Vagina (tissue), 2 donors: ENCODE results near the gene PTPRD. TPM values are rescaled to one million over a fixed set of nuclear protein-coding genes. Genes with fewer than 3 reads are reported as not detected.

ENCODE experiments used
- DNase-seq, 2 donors: peaks; one replicate each; pipeline ENCODE4 v3.0.0-alpha.2; 2017; ENCODE audit errors: extremely low spot score in 2 of 2
- H3K27ac ChIP-seq: fragments of 200-600 bp; sonication (generic); one replicate; pipeline ENCODE4 v1.5.1; 2019
- H3K27me3 ChIP-seq: fragments of 200-600 bp; sonication (generic); one replicate; pipeline ENCODE4 v1.5.1; 2019
- H3K36me3 ChIP-seq, 2 donors: fragments of 200-600 bp; sonication (generic); one replicate each; pipeline ENCODE4 v1.5.1; 2017 to 2019
- H3K4me1 ChIP-seq: fragments of 200-600 bp; sonication (generic); one replicate; pipeline ENCODE4 v1.5.1; 2019
- H3K4me3 ChIP-seq, 2 donors: fragments of 200-600 bp; sonication (generic); 1 replicate in 1 of 2; 2 replicates in 1 of 2; pipeline ENCODE4 v1.5.1; 2016 to 2019
- H3K9me3 ChIP-seq: fragments of 200-600 bp; sonication (generic); one replicate; pipeline ENCODE4 v1.5.1; 2019
- POLR2A ChIP-seq, 2 donors: fragments of 450-650 bp; IDR thresholded peaks; one replicate each; pipeline ENCODE4 v1.6.1; 2017; ENCODE audit warnings: antibody characterized with exemption in 2 of 2, mild to moderate bottlenecking in 2 of 2, moderate library complexity in 2 of 2
- POLR2AphosphoS5 ChIP-seq, 2 donors: sonication (generic); formaldehyde crosslinking; IDR thresholded peaks; one replicate each; pipeline ENCODE4 v1.9.0; 2017; ENCODE audit warnings: antibody characterized with exemption in 2 of 2, mild to moderate bottlenecking in 2 of 2, low read depth in 1 of 2; ENCODE audit not compliant: insufficient read depth in 1 of 2
- intact Hi-C: fragments of 100-400 bp; cut with DNase I; formaldehyde crosslinking; loops from one replicate; pipeline ENCODE4 v1.15.1; 2023
- total RNA-seq: library from RNA; depleted of rRNA; stranded (reverse); fragments of >200 nt; gene quantifications from one replicate; pipeline ENCODE4 v1.2.3, GENCODE V29; 2016
- TF ChIP-seq, protein P1 (sequence below), 3 experiments: fragments of 450-650 bp in 2 of 3; fragments of 200-600 bp in 1 of 3; sonication (generic) in 1 of 3; IDR thresholded peaks; one replicate each; pipeline ENCODE4 v1.5.1; 2017 to 2019; ENCODE audit warnings: antibody characterized with exemption in 3 of 3, mild to moderate bottlenecking in 2 of 3, moderate library complexity in 2 of 3

PTPRD gene
- total RNA-seq, 1 donor from 2014 or later, result 10.3 TPM

DNA sequence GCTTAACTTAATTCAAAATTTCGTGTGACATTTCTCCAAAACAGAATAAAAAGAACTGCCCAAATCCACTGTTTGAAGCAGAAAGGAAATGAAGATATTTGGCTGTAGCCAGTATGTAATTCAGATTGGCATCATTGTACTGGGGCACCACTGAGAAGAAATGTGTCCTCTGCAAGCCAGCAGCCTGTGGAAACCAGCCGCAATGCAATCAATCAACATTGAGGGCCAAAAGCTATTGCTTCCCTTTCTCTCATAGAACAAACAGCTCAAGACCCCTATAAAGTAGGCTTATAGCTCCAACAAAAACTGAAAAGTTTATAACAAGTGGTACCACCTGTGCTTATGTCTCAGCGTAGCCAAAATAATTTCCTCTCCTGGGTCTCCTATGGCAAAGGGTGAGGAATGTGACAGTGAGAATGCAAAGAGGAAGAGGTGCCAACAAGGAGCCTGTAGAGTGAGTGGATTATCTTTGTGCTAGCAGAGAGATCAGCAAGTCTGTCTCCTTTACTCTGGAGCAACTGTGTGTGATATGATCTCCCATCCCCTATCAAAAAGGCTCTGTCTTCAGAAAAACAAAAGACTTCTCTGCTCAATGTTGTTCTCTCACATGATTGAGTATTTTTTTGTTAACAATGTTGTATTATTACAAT, 1740.9 kb downstream of the PTPRD start:
- Histone ChIP-seq H3K9me3 (no peaks in the 10 kb centered on the region), H3K27me3 (no peaks in the 10 kb centered on the region), H3K4me3 (no peak overlapping the region), H3K27ac (no peak overlapping the region), H3K4me1 (no peaks in the 10 kb centered on the region), H3K36me3 (no peaks in the 10 kb centered on the region)
- intact Hi-C loops, result no loop called here
- no peak for DNase-seq
- TF ChIP-seq, protein P1, sequence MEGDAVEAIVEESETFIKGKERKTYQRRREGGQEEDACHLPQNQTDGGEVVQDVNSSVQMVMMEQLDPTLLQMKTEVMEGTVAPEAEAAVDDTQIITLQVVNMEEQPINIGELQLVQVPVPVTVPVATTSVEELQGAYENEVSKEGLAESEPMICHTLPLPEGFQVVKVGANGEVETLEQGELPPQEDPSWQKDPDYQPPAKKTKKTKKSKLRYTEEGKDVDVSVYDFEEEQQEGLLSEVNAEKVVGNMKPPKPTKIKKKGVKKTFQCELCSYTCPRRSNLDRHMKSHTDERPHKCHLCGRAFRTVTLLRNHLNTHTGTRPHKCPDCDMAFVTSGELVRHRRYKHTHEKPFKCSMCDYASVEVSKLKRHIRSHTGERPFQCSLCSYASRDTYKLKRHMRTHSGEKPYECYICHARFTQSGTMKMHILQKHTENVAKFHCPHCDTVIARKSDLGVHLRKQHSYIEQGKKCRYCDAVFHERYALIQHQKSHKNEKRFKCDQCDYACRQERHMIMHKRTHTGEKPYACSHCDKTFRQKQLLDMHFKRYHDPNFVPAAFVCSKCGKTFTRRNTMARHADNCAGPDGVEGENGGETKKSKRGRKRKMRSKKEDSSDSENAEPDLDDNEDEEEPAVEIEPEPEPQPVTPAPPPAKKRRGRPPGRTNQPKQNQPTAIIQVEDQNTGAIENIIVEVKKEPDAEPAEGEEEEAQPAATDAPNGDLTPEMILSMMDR (IDR thresholded peaks at IDR 0.05), result no peak
- no peak for TF ChIP-seq POLR2AphosphoS5 (IDR thresholded peaks at IDR 0.05; ENCODE audit: insufficient read depth in 1 of 2, low read depth in 1 of 2)
- no peak for TF ChIP-seq POLR2A (IDR thresholded peaks at IDR 0.05)

DNA sequence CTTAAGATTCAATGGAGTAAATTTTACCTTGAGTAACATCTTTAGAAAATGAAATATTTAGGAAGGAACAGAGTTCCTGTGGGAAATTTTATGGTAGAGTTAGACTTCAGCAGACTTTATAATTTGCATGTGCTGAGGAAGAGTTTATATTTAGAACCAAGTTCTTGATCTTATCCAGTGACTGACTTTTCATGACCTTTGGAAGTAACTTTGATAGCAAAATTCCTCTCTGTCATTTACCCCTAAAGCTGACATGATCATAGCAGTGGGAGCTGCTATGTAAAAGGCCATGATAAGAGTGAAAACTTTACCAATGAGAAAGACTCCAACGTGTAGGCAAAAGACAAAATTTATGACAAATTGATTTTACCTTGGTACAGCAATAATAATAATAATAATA, 1741.4 kb downstream of the PTPRD start:
- Histone ChIP-seq H3K9me3 (no peaks in the 10 kb centered on the region), H3K4me3 (no peak overlapping the region), H3K36me3 (no peaks in the 10 kb centered on the region), H3K4me1 (no peaks in the 10 kb centered on the region), H3K27me3 (no peaks in the 10 kb centered on the region), H3K27ac (no peak overlapping the region)
- intact Hi-C loops, result no loop called here
- TF ChIP-seq POLR2A (IDR thresholded peaks at IDR 0.05) (no peak), POLR2AphosphoS5 (IDR thresholded peaks at IDR 0.05; ENCODE audit: insufficient read depth in 1 of 2, low read depth in 1 of 2) (no peak)
- TF ChIP-seq, protein P1 (IDR thresholded peaks at IDR 0.05), result no peak
- DNase-seq, result no peak

DNA sequence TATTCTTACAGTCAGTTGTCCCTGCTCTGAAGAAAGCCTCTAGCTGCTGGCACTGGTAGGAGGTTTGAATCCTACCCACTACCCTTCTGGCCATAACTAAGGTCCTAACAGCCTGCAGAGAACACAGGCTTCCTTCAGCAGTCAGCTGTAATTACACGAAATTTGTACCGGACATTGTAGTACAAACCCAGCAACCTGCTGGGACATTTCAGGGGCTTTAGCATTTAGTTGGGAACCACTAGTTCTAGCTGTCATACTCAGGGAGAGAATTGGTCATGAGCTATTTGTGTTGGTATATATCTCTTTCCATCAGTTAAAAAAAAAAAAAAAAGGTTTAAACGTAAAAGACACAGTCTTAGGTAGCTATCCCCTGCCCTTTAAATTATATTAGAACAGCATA, 1743.0 kb downstream of the PTPRD start:
- Histone ChIP-seq H3K4me1 (no peaks in the 10 kb centered on the region), H3K27me3 (no peaks in the 10 kb centered on the region), H3K27ac (no peak overlapping the region), H3K36me3 (no peaks in the 10 kb centered on the region), H3K9me3 (no peaks in the 10 kb centered on the region), H3K4me3 (no peak overlapping the region)
- TF ChIP-seq POLR2AphosphoS5 (IDR thresholded peaks at IDR 0.05; ENCODE audit: insufficient read depth in 1 of 2, low read depth in 1 of 2), result no peak
- TF ChIP-seq, protein P1 (IDR thresholded peaks at IDR 0.05), result no peak
- TF ChIP-seq POLR2A (IDR thresholded peaks at IDR 0.05), result no peak
- no peak for DNase-seq
- intact Hi-C loops, result no loop called here

GRCh38 chr9:8868632-8869031, 1744.2 kb downstream of the PTPRD start:
- Histone ChIP-seq H3K4me3 (no peak overlapping the region), H3K27me3 (no peaks in the 10 kb centered on the region), H3K4me1 (no peaks in the 10 kb centered on the region), H3K9me3 (no peaks in the 10 kb centered on the region), H3K27ac (no peak overlapping the region), H3K36me3 (no peaks in the 10 kb centered on the region)
- DNase-seq, result no peak
- TF ChIP-seq, protein P1 (IDR thresholded peaks at IDR 0.05), result no peak
- no peak for TF ChIP-seq POLR2A (IDR thresholded peaks at IDR 0.05)
- no peak for TF ChIP-seq POLR2AphosphoS5 (IDR thresholded peaks at IDR 0.05; ENCODE audit: insufficient read depth in 1 of 2, low read depth in 1 of 2)
- intact Hi-C loops, result no loop called here

- intact Hi-C loops, result no loop called here
- no peak overlapping the region for H3K27ac ChIP-seq
- no peaks in the 10 kb centered on the region for H3K9me3 ChIP-seq
- no peak for DNase-seq
- H3K4me3 ChIP-seq, result no peak overlapping the region
- no peaks in the 10 kb centered on the region for H3K4me1 ChIP-seq
- no peaks in the 10 kb centered on the region for H3K27me3 ChIP-seq
- no peaks in the 10 kb centered on the region for H3K36me3 ChIP-seq
- TF ChIP-seq POLR2AphosphoS5 (IDR thresholded peaks at IDR 0.05; ENCODE audit: insufficient read depth in 1 of 2, low read depth in 1 of 2) (no peak), POLR2A (IDR thresholded peaks at IDR 0.05) (no peak)
- TF ChIP-seq, protein P1 (IDR thresholded peaks at IDR 0.05), result no peak
Measured at GRCh38 chr9:8867148-8867547, 1745.7 kb downstream of the PTPRD start.
